ENCODE results near the gene DUSP12.

GRCh38 chr1:161720422-161720821, 29.2 kb upstream of the DUSP12 start:
- TF ChIP-seq POLR2A (IDR thresholded peaks at IDR 0.05): no peak
- no peak for TF ChIP-seq CTCF (IDR thresholded peaks at IDR 0.05)
